ENCODE measurements around the gene EPHA5. TPM values are rescaled to one million over a fixed set of nuclear protein-coding genes. Genes with fewer than 3 reads are reported as not detected.

EPHA5 gene
- total RNA-seq, 1 donor = 0.72 TPM

DNA sequence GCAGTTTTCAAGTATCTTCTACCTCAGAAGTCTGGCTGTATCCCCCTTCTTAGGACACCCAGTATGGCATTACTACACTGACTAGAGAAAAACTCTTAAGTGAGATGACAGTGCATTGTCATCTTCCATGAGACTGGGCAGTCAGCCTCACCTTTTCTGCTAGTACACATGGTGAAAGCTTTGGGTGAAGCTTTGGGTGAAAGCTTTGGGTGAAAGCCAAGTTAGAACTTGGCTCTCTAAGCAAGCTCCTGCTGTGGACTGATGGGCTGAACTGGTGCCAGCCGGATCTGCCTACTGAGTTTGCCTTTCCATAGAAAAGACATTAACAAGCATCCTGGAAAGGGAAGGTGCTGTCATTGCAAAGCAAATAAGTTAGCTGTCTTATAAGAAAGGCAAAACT lies 8.8 kb downstream of the EPHA5 start:
- Histone ChIP-seq H3K4me3 (ENCODE audit: insufficient read depth, low read length) (no peak overlapping the region), H2AFZ (ENCODE audit: low read length) (no peak overlapping the region), H4K20me1 (ENCODE audit: insufficient read depth, low read length) (no peaks in the 10 kb centered on the region), H3K27me3 (ENCODE audit: insufficient read depth, low read length) (no peaks in the 10 kb centered on the region), H3K4me2 (ENCODE audit: insufficient read depth, low read length) (no peak overlapping the region), H3K36me3 (ENCODE audit: insufficient read depth, low read length) (no peaks in the 10 kb centered on the region), H3K9me3 (ENCODE audit: low read depth, low read length) (no peaks in the 10 kb centered on the region), H3K4me1 (ENCODE audit: insufficient read depth, low read length) (no peaks in the 10 kb centered on the region), H3K79me2 (ENCODE audit: insufficient read depth, low read length) (peaks cover 7% of the 10 kb centered on the region), H3K27ac (ENCODE audit: low read depth, low read length) (no peak overlapping the region)
- no peak for DNase-seq (ENCODE audit: insufficient read length, low spot score, missing footprints)
- TF ChIP-seq, protein P1, sequence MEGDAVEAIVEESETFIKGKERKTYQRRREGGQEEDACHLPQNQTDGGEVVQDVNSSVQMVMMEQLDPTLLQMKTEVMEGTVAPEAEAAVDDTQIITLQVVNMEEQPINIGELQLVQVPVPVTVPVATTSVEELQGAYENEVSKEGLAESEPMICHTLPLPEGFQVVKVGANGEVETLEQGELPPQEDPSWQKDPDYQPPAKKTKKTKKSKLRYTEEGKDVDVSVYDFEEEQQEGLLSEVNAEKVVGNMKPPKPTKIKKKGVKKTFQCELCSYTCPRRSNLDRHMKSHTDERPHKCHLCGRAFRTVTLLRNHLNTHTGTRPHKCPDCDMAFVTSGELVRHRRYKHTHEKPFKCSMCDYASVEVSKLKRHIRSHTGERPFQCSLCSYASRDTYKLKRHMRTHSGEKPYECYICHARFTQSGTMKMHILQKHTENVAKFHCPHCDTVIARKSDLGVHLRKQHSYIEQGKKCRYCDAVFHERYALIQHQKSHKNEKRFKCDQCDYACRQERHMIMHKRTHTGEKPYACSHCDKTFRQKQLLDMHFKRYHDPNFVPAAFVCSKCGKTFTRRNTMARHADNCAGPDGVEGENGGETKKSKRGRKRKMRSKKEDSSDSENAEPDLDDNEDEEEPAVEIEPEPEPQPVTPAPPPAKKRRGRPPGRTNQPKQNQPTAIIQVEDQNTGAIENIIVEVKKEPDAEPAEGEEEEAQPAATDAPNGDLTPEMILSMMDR (IDR thresholded peaks at IDR 0.05; ENCODE audit: extremely low read depth, low read depth, low read length) = no peak

DNA sequence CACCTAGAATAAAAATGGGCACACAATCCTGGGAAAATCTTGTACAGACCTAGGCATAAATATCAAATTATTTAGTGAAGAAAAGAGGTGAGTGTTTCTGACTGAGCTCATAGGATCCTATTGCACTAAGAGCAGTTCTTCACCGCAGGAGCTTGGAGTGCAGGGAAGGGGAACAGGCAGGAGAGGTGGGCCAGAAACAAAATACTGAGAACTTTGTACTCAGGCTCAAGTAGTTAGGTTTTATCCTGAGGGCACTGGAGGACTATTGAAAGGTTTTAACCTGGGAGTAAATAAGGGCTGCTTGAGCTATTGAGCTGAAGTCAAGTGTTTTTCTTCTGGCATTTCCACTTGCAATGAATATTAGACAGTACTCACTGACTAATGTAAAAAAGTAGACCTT lies 12.2 kb downstream of the EPHA5 start:
- no peaks in the 10 kb centered on the region for H3K36me3 ChIP-seq (ENCODE audit: insufficient read depth, low read length)
- no peak overlapping the region for H2AFZ ChIP-seq (ENCODE audit: low read length)
- no peaks in the 10 kb centered on the region for H3K79me2 ChIP-seq (ENCODE audit: insufficient read depth, low read length)
- no peak for DNase-seq (ENCODE audit: insufficient read length, low spot score, missing footprints)
- H4K20me1 ChIP-seq (ENCODE audit: insufficient read depth, low read length) = no peaks in the 10 kb centered on the region
- H3K9me3 ChIP-seq (ENCODE audit: low read depth, low read length) = no peaks in the 10 kb centered on the region
- H3K27me3 ChIP-seq (ENCODE audit: insufficient read depth, low read length) = no peaks in the 10 kb centered on the region
- no peak overlapping the region for H3K27ac ChIP-seq (ENCODE audit: low read depth, low read length)
- peaks cover 5% of the 10 kb centered on the region for H3K4me1 ChIP-seq (ENCODE audit: insufficient read depth, low read length)
- no peak overlapping the region for H3K4me2 ChIP-seq (ENCODE audit: insufficient read depth, low read length)
- no peak overlapping the region for H3K4me3 ChIP-seq (ENCODE audit: insufficient read depth, low read length)
- TF ChIP-seq, protein P1 (IDR thresholded peaks at IDR 0.05; ENCODE audit: extremely low read depth, low read depth, low read length) = no peak

DNA sequence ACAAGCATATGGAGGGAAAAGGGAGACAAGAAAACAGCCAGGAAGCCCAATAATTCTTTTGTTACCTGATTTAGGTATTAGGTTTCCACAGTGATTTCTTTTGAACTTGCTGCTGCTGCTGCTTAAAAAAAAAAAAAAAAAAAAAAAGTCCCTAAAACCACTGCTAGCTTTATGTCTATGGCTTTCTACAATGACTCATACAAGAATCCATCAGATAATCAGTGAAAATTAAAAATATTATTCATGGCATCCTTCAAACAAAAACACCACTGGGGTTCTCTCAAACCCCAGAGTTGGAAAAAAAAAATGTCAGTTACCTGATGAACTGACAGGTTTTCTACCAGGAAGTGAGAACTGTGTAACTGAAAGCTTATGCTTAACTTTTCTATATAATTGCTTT lies 14.3 kb downstream of the EPHA5 start:
- DNase-seq (ENCODE audit: insufficient read length, low spot score, missing footprints) = no peak
- TF ChIP-seq, protein P1 (IDR thresholded peaks at IDR 0.05; ENCODE audit: extremely low read depth, low read depth, low read length) = no peak
- H2AFZ ChIP-seq (ENCODE audit: low read length) = no peak overlapping the region
- H3K27ac ChIP-seq (ENCODE audit: low read depth, low read length) = no peak overlapping the region
- no peaks in the 10 kb centered on the region for H4K20me1 ChIP-seq (ENCODE audit: insufficient read depth, low read length)
- no peaks in the 10 kb centered on the region for H3K36me3 ChIP-seq (ENCODE audit: insufficient read depth, low read length)
- H3K79me2 ChIP-seq (ENCODE audit: insufficient read depth, low read length) = no peaks in the 10 kb centered on the region
- no peaks in the 10 kb centered on the region for H3K27me3 ChIP-seq (ENCODE audit: insufficient read depth, low read length)
- no peak overlapping the region for H3K4me2 ChIP-seq (ENCODE audit: insufficient read depth, low read length)
- H3K9me3 ChIP-seq (ENCODE audit: low read depth, low read length) = no peaks in the 10 kb centered on the region
- H3K4me1 ChIP-seq (ENCODE audit: insufficient read depth, low read length) = peaks cover 5% of the 10 kb centered on the region
- no peak overlapping the region for H3K4me3 ChIP-seq (ENCODE audit: insufficient read depth, low read length)

DNA sequence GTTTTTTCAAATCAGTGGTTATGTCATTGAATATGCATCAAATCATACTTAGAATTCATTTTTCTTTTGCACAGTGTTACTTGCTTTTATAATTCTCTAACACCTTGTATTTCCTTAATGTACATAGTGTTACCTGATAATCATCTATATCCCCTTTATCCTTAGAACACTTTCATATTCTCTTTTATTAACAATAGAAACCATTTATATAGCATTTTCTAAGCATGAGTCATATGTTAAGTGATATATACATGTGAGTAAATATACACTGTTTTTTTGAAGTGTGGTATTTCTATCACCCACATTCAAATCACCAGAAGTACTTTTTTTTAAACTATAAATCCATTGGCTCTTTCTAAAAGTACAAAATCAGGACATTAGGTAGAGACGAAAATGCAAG lies 15.3 kb downstream of the EPHA5 start:
- Histone ChIP-seq H3K4me1 (ENCODE audit: insufficient read depth, low read length) (peaks cover 5% of the 10 kb centered on the region), H3K4me3 (ENCODE audit: insufficient read depth, low read length) (no peak overlapping the region), H3K9me3 (ENCODE audit: low read depth, low read length) (no peaks in the 10 kb centered on the region), H3K27ac (ENCODE audit: low read depth, low read length) (no peak overlapping the region), H2AFZ (ENCODE audit: low read length) (no peak overlapping the region), H3K36me3 (ENCODE audit: insufficient read depth, low read length) (no peaks in the 10 kb centered on the region), H3K79me2 (ENCODE audit: insufficient read depth, low read length) (no peaks in the 10 kb centered on the region), H4K20me1 (ENCODE audit: insufficient read depth, low read length) (no peaks in the 10 kb centered on the region), H3K27me3 (ENCODE audit: insufficient read depth, low read length) (no peaks in the 10 kb centered on the region), H3K4me2 (ENCODE audit: insufficient read depth, low read length) (no peak overlapping the region)
- DNase-seq (ENCODE audit: insufficient read length, low spot score, missing footprints) = no peak
- TF ChIP-seq, protein P1 (IDR thresholded peaks at IDR 0.05; ENCODE audit: extremely low read depth, low read depth, low read length) = no peak
